ENCODE results near the gene TBC1D10B. TPM values are rescaled to one million over a fixed set of nuclear protein-coding genes. Genes with fewer than 3 reads are reported as not detected.

TBC1D10B gene
- total RNA-seq, 2 donors from 2014 or later = 27.4 to 28.8 TPM

- H3K9me3 ChIP-seq (ENCODE audit: control insufficient read depth, low read length, poor library complexity, severe bottlenecking) = no peaks in the 10 kb centered on the region
- Mint-ChIP-seq H3K27ac (peak within 1 kb of the TSS; percentile 99), H3K4me1 (peaks cover 45% of the 10 kb centered on the region), H3K27me3 (no peaks in the 10 kb centered on the region), H3K4me3 (peak within 1 kb of the TSS; percentile 99), H3K36me3 (ENCODE audit: low read depth) (peaks cover 2% of the 10 kb centered on the region)
- DNase-seq = peak; percentile 54 to 63 (median 61)
- peak; percentile 43 for ATAC-seq
These were observed 12.0 kb upstream of the TBC1D10B start, which contains the start of gene SEPTIN1 for GRCh38 chr16:30382111-30382881. Gene SEPTIN1 (minus strand): TSS chr16:30382561. CDS start chr16:30382542, 19 bp downstream.

- Mint-ChIP-seq H3K27me3 (no peaks in the 10 kb centered on the region), H3K27ac (peak overlapping the region; percentile 99), H3K4me3 (peak overlapping the region; percentile 99), H3K4me1 (peaks cover 47% of the 10 kb centered on the region), H3K36me3 (ENCODE audit: low read depth) (peaks cover 2% of the 10 kb centered on the region)
- ATAC-seq = no peak
- no peaks in the 10 kb centered on the region for H3K9me3 ChIP-seq (ENCODE audit: control insufficient read depth, low read length, poor library complexity, severe bottlenecking)
- DNase-seq = no peak
These were observed 11.2 kb upstream of the TBC1D10B start for GRCh38 chr16:30381291-30382041.

DNA sequence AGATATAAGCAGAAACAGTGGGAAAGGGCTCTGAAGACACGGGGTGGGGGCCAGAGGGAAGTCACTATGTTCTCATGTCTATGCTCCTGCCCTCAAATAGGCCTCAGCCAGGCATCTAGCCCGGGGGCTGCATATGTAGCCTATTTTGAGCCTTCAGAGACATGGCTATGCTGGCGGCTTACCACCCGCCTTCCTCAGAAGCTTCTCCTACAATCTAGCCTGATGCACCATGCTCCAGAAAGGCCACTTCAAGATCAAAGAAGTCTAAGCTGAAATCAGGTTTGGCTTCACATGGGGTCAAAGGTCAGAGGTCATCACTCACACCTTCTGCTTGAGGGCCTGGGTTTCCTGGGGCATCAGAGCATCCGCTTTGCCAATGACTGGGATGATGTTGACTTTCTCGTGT lies 10.5 kb upstream of the TBC1D10B start:
- DNase-seq (no peak), ATAC-seq (no peak)
- no peaks in the 10 kb centered on the region for H3K9me3 ChIP-seq (ENCODE audit: control insufficient read depth, low read length, poor library complexity, severe bottlenecking)
- no peaks in the 10 kb centered on the region for H3K27me3 Mint-ChIP-seq
- peak overlapping the region; percentile 99 for H3K4me3 Mint-ChIP-seq
- H3K4me1 Mint-ChIP-seq = peaks cover 47% of the 10 kb centered on the region
- peak overlapping the region; percentile 99 for H3K27ac Mint-ChIP-seq
- H3K36me3 Mint-ChIP-seq (ENCODE audit: low read depth) = peaks cover 2% of the 10 kb centered on the region

DNA sequence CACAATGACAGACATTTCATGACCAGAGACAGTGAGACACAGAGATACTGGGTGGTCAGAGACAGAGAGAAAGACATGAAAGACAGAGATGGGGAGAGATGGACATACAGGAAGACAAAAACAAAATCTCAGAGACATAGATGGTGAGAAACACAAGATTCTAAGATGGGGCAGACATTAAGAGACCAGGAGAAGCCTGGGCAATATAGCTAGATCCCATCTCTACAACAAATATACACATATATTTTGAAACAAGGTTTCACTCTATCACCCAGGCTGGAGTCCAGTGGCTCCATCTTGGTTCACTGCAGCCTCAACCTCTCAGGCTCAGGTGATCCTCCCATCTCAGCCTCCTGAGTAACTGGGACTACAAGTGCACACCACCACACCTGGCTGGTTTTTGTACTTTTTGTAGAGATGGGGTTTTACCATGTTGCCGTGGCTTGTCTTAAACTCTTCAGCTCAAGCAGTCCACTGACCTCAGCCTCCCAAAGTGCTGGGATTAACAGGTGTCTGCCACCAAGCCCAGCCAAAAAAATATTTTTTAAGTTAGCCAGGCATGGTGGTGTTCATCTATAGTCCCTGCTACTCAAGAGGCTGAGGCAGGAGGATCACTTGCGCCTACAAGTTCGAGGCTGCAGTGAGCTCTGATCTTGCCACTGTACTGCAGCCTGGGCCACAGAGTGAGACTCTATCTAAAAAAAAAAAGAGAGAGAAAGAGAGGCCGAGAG lies 9.9 kb upstream of the TBC1D10B start:
- peak overlapping the region; percentile 99 for H3K27ac Mint-ChIP-seq

GRCh38 chr16:30379158-30379783 lies 9.0 kb upstream of the TBC1D10B start:
- ATAC-seq (no peak), DNase-seq (no peak)
- Mint-ChIP-seq H3K27ac (peak overlapping the region; percentile 99), H3K4me3 (peak overlapping the region; percentile 99), H3K27me3 (no peaks in the 10 kb centered on the region), H3K36me3 (ENCODE audit: low read depth) (peaks cover 2% of the 10 kb centered on the region), H3K4me1 (peaks cover 47% of the 10 kb centered on the region)
- no peaks in the 10 kb centered on the region for H3K9me3 ChIP-seq (ENCODE audit: control insufficient read depth, low read length, poor library complexity, severe bottlenecking)

More for the DNA sequence above, 9.9 kb upstream of the TBC1D10B start:
- no peak for ATAC-seq
- Mint-ChIP-seq H3K36me3 (ENCODE audit: low read depth) (peaks cover 2% of the 10 kb centered on the region), H3K4me1 (peaks cover 47% of the 10 kb centered on the region), H3K4me3 (peak overlapping the region; percentile 99), H3K27me3 (no peaks in the 10 kb centered on the region)
- no peak for DNase-seq
- no peaks in the 10 kb centered on the region for H3K9me3 ChIP-seq (ENCODE audit: control insufficient read depth, low read length, poor library complexity, severe bottlenecking)

GRCh38 chr16:30378236-30379157 lies 8.2 kb upstream of the TBC1D10B start:
- ATAC-seq (peak; percentile 83), DNase-seq (peak; percentile 98 to 99 (median 99))
- Mint-ChIP-seq H3K27me3 (no peaks in the 10 kb centered on the region), H3K27ac (peak overlapping the region; percentile 99), H3K4me3 (peak overlapping the region; percentile 99), H3K36me3 (ENCODE audit: low read depth) (peaks cover 2% of the 10 kb centered on the region), H3K4me1 (peaks cover 44% of the 10 kb centered on the region)
- H3K9me3 ChIP-seq (ENCODE audit: control insufficient read depth, low read length, poor library complexity, severe bottlenecking) = no peaks in the 10 kb centered on the region

- no peaks in the 10 kb centered on the region for H3K27me3 Mint-ChIP-seq
- H3K27ac Mint-ChIP-seq = peak overlapping the region; percentile 99
- peak overlapping the region; percentile 99 for H3K4me3 Mint-ChIP-seq
- no peaks in the 10 kb centered on the region for H3K9me3 ChIP-seq (ENCODE audit: control insufficient read depth, low read length, poor library complexity, severe bottlenecking)
- H3K4me1 Mint-ChIP-seq = peaks cover 40% of the 10 kb centered on the region
- DNase-seq (peak; percentile 74 to 81 (median 78)), ATAC-seq (peak; percentile 57)
- peaks cover 2% of the 10 kb centered on the region for H3K36me3 Mint-ChIP-seq (ENCODE audit: low read depth)
These were observed 7.5 kb upstream of the TBC1D10B start for GRCh38 chr16:30377812-30378235.

GRCh38 chr16:30377050-30377811 lies 6.9 kb upstream of the TBC1D10B start:
- no peaks in the 10 kb centered on the region for H3K9me3 ChIP-seq (ENCODE audit: control insufficient read depth, low read length, poor library complexity, severe bottlenecking)
- peak in 1 of 3 donors; percentile 27 for DNase-seq
- Mint-ChIP-seq H3K36me3 (ENCODE audit: low read depth) (peaks cover 2% of the 10 kb centered on the region), H3K27ac (peak overlapping the region; percentile 99), H3K4me3 (peak overlapping the region; percentile 99), H3K27me3 (no peaks in the 10 kb centered on the region), H3K4me1 (peaks cover 39% of the 10 kb centered on the region)
- ATAC-seq = no peak

DNA sequence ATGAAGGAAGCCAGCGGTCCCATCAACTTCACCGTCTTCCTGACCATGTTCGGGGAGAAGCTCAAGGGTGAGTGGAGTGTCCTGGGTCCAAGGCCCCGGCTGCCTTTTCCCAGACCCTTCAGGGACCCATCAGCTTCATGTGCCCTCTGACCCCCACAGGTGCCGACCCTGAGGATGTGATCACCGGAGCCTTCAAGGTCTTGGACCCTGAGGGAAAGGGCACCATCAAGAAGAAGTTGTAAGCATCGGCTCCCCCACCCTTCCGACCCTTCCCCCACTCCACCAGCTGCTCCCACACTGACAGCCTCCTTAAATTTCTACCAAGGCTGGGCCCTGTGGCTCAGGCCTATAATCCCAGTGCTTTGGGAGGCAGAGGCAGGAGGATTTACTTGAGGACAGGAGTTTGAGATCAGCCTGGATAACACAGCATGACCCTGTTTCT lies 6.2 kb upstream of the TBC1D10B start:
- peaks cover 2% of the 10 kb centered on the region for H3K36me3 Mint-ChIP-seq (ENCODE audit: low read depth)
- no peaks in the 10 kb centered on the region for H3K9me3 ChIP-seq (ENCODE audit: control insufficient read depth, low read length, poor library complexity, severe bottlenecking)
- peaks cover 42% of the 10 kb centered on the region for H3K4me1 Mint-ChIP-seq
- no peak for DNase-seq
- no peak for ATAC-seq
- H3K4me3 Mint-ChIP-seq = no peak overlapping the region
- no peaks in the 10 kb centered on the region for H3K27me3 Mint-ChIP-seq
- H3K27ac Mint-ChIP-seq = peak overlapping the region; percentile 99

DNA sequence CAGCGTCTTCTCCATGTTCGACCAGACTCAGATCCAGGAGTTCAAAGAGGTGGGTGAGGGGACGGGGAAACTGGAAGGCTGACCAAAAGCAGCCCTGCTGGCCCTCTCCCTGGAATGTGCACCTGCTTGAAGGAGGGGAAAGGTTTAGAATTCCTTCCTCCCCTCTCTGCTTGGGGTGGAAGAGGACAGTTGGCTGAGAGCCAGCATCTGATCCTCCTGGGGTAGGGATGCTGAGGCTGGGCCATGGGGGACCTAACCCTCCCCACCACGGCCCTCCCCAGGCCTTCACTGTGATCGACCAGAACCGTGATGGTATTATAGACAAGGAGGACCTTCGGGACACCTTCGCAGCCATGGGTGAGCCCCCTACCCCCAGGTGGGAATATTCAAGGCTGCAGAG lies 5.6 kb upstream of the TBC1D10B start:
- no peak for DNase-seq
- ATAC-seq = no peak
- peak overlapping the region; percentile 99 for H3K27ac Mint-ChIP-seq

DNA sequence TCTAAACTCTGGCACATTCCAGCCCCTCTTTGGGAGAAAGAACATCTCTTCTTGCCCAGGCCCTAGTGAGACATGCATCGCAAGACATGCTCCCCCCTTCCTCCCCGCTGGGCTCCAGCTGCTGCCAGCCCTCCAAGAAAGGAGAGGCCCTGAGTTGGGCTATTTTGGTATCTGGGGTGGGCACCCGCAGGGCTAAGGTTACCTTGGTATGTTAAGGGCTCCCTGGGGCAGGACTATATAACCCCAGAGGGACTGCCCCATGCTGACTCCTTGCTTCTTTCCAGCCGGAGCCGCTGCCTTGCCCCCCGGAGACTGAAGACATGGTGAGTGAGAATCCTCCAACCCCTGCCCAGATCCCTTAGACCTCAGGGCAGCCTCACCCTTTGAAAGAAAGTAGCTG lies 4.2 kb upstream of the TBC1D10B start, which contains the start of gene MYL11:
Gene MYL11 (plus strand): TSS at position 265 of the 400 bp plus-strand sequence. CDS start 56 bp downstream, at position 321.
- H3K27ac Mint-ChIP-seq = peak within 1 kb of the TSS; percentile 99

More for the DNA sequence above, 5.6 kb upstream of the TBC1D10B start:
- Mint-ChIP-seq H3K4me3 (no peak overlapping the region), H3K4me1 (peaks cover 44% of the 10 kb centered on the region), H3K27me3 (no peaks in the 10 kb centered on the region), H3K36me3 (ENCODE audit: low read depth) (peaks cover 2% of the 10 kb centered on the region)
- no peaks in the 10 kb centered on the region for H3K9me3 ChIP-seq (ENCODE audit: control insufficient read depth, low read length, poor library complexity, severe bottlenecking)

More for the DNA sequence above, 4.2 kb upstream of the TBC1D10B start, which contains the start of gene MYL11:
- no peaks in the 10 kb centered on the region for H3K27me3 Mint-ChIP-seq
- H3K4me3 Mint-ChIP-seq = no peak within 1 kb of the TSS
- H3K9me3 ChIP-seq (ENCODE audit: control insufficient read depth, low read length, poor library complexity, severe bottlenecking) = no peaks in the 10 kb centered on the region
- H3K36me3 Mint-ChIP-seq (ENCODE audit: low read depth) = peaks cover 2% of the 10 kb centered on the region
- DNase-seq (no peak), ATAC-seq (no peak)
- H3K4me1 Mint-ChIP-seq = peaks cover 41% of the 10 kb centered on the region
